LNCAP (cell line): ENCODE measurements around the gene CHST2.

Experiments
- CTCF ChIP-seq: fragments of 450-650 bp; IDR thresholded peaks from 2 replicates; pipeline ENCODE4 v1.5.1; 2017; ENCODE audit warnings: mild to moderate bottlenecking

The CHST2 gene

GRCh38 chr3:143081844-143082778 lies 37.5 kb upstream of the CHST2 start:
- no peak for TF ChIP-seq CTCF

GRCh38 chr3:143083781-143084180 lies 35.8 kb upstream of the CHST2 start:
- TF ChIP-seq CTCF: no peak

GRCh38 chr3:143084856-143085731 lies 34.5 kb upstream of the CHST2 start:
- no peak for TF ChIP-seq CTCF

GRCh38 chr3:143088835-143089234 lies 30.7 kb upstream of the CHST2 start:
- TF ChIP-seq CTCF: no peak

GRCh38 chr3:143089965-143090364 lies 29.6 kb upstream of the CHST2 start:
- TF ChIP-seq CTCF: no peak

- TF ChIP-seq CTCF: no peak
Measured at GRCh38 chr3:143090486-143090885, 29.1 kb upstream of the CHST2 start.

- TF ChIP-seq CTCF: no peak
Measured at GRCh38 chr3:143090976-143091837, 28.4 kb upstream of the CHST2 start.
